ENCODE measurements around the gene TNS3. TPM values are rescaled to one million over a fixed set of nuclear protein-coding genes. Genes with fewer than 3 reads are reported as not detected.

TNS3 gene
- total and polyA plus RNA-seq, 2 of the 13 experiments (the other 11 are each of a cell fraction or from before 2014, with no cell fraction given), result 52.9 to 55.7 TPM

- peak; percentile 91 for TF ChIP-seq AHDC1 (CRISPR knock-in tag; IDR thresholded peaks at IDR 0.05; ENCODE audit: borderline replicate concordance)
- TF ChIP-seq GTF3A (CRISPR knock-in tag; conservative IDR thresholded peaks at IDR 0.05), result peak; percentile 22; the same call in 1 of the 2 replicates
- TF ChIP-seq SALL2 (CRISPR knock-in tag; IDR thresholded peaks at IDR 0.05), result no peak; the same call in 1 of the 2 replicates
- TF ChIP-seq, protein P1, sequence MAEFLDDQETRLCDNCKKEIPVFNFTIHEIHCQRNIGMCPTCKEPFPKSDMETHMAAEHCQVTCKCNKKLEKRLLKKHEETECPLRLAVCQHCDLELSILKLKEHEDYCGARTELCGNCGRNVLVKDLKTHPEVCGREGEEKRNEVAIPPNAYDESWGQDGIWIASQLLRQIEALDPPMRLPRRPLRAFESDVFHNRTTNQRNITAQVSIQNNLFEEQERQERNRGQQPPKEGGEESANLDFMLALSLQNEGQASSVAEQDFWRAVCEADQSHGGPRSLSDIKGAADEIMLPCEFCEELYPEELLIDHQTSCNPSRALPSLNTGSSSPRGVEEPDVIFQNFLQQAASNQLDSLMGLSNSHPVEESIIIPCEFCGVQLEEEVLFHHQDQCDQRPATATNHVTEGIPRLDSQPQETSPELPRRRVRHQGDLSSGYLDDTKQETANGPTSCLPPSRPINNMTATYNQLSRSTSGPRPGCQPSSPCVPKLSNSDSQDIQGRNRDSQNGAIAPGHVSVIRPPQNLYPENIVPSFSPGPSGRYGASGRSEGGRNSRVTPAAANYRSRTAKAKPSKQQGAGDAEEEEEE (CRISPR knock-in tag; IDR thresholded peaks at IDR 0.05; ENCODE audit: borderline replicate concordance), result no peak; the same call in 1 of the 2 replicates
- TF ChIP-seq ELF1 (CRISPR knock-in tag; IDR thresholded peaks at IDR 0.05), result peak; percentile 23; the same call in 1 of the 2 replicates
- peak; percentile 99 for TF ChIP-seq HDAC1 (CRISPR knock-in tag; IDR thresholded peaks at IDR 0.05)
- no peak for TF ChIP-seq ZSCAN22 (CRISPR knock-in tag; IDR thresholded peaks at IDR 0.05)
- no peak for TF ChIP-seq ZNF781 (CRISPR knock-in tag; IDR thresholded peaks at IDR 0.05; ENCODE audit: borderline replicate concordance, not compliant biosample characterization)
- TF ChIP-seq HOXA7 (CRISPR knock-in tag; IDR thresholded peaks at IDR 0.05), result no peak
- TF ChIP-seq ARHGAP35 (CRISPR knock-in tag; IDR thresholded peaks at IDR 0.05; ENCODE audit: borderline replicate concordance), result peak; percentile 49; the same call in 1 of the 2 replicates
- TF ChIP-seq RBM22 (optimal IDR thresholded peaks at IDR 0.05; ENCODE audit: low read length), result peak; percentile 99
- TF ChIP-seq RFX5 (IDR thresholded peaks at IDR 0.05; ENCODE audit: low read depth, low read length), result no peak
- TF ChIP-seq ZNF484 (CRISPR knock-in tag; IDR thresholded peaks at IDR 0.05; ENCODE audit: borderline replicate concordance, low read depth), result no peak
- peak in 1 of 2 experiments; percentile 94; a peak in 2 of 4 replicates for TF ChIP-seq KLF16 (CRISPR knock-in tag; IDR thresholded peaks at IDR 0.05)
These were observed 106.7 kb downstream of the TNS3 start (continued) for GRCh38 chr7:47474937-47475879.

Data from HepG2 (cell line).